ENCODE measurements around the gene C1QL1.

- TF ChIP-seq EZH2phosphoT487 (IDR thresholded peaks at IDR 0.05) (no peak), CTCF (IDR thresholded peaks at IDR 0.05) (no peak), EZH2 (IDR thresholded peaks at IDR 0.05) (no peak)
Measured at GRCh38 chr17:44935116-44935515, 33.0 kb downstream of the C1QL1 start.

Data from neural progenitor cell (in vitro differentiated cells).